Transverse colon (tissue), 4 donors: Measurements from ENCODE around the gene SRPK2.

ENCODE experiments used
- CTCF ChIP-seq, 5 experiments: fragments of 200-600 bp in 3 of 5; fragments of 450-650 bp in 2 of 5; sonication (generic) in 3 of 5; IDR thresholded peaks; 1 replicate in 2 of 5; 2 replicates in 3 of 5; pipeline ENCODE4 v1.5.1; 2016 to 2017; ENCODE audit warnings: antibody characterized with exemption in 5 of 5, inconsistent platforms in 3 of 5, mild to moderate bottlenecking in 2 of 5, moderate library complexity in 1 of 5
- POLR2AphosphoS5 ChIP-seq, 3 donors: sonication (generic); formaldehyde crosslinking; IDR thresholded peaks; one replicate each; pipeline ENCODE4 v1.6.1; 2016; ENCODE audit warnings: antibody characterized with exemption in 3 of 3

- TF ChIP-seq CTCF (IDR thresholded peaks at IDR 0.05) (peak in 3 of 5 experiments; percentile 10 to 15 (median 11)), POLR2AphosphoS5 (IDR thresholded peaks at IDR 0.05) (no peak)
These were observed 10.5 kb upstream of the SRPK2 start for GRCh38 chr7:105399043-105399725.
